ENCODE data around the gene LOXL1. TPM values are rescaled to one million over a fixed set of nuclear protein-coding genes. Genes with fewer than 3 reads are reported as not detected.
A peak's percentile ranks its signal among the peaks of the same experiment; 100 is the strongest.

The LOXL1 gene
- total and polyA plus RNA-seq, 2 of the 13 experiments (the other 11 are each of a cell fraction or from before 2014, with no cell fraction given) = 0.51 to 1.3 TPM

DNA sequence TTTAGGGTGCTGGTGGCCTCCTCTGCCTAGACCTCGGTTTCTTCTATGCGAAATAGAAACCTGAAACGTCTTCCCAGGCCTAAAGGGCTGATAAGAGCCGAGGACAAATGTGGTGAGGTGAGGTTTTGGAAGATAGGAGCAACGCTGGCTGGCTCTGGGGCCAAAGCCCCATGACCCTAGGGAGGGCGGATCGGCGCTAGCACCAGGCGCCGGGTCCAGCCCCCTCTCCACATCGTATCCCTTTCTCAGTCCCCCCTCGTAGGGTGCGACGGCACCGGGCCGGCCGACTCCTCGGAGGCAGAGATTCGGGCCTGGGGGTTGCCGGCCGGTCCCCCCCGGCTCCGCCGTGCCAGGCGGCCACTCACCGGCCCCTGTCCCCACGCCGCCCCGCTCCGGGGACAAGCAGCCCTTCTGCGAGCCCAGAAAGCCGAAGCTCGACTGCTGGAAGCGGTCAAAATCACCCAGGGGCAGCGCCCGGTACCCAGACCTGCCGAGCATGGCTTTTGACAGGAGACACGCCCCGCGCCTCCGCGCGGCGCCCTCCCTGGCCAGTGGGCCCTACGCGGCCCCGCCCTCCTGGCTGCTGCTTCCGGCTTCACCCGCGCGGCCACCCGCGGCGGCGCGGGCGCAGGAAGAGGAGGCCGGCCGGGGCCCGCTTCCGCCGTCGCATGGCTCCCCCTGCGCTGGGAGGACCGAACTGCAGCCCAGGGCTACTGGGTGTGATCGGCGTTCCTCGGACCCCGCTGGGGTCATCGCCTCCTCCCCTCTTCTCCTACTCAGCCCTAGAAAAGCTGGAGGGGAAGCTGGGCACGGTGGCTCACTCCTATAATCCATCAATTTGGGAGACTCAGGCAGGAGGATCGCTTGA lies 65.7 kb downstream of the LOXL1 start, which contains the start of gene STOML1 (continued):
- 0 out of 2 replicates have a peak, but pooled peaks have one; percentile 60 for TF ChIP-seq ZNF543 (CRISPR knock-in tag; IDR thresholded peaks at IDR 0.05)
- TF ChIP-seq ZNF761 (CRISPR knock-in tag; conservative IDR thresholded peaks at IDR 0.05) = no peak
- no peak for TF ChIP-seq AHR (CRISPR knock-in tag; IDR thresholded peaks at IDR 0.05)
- TF ChIP-seq ZSCAN12 (CRISPR knock-in tag; IDR thresholded peaks at IDR 0.05) = no peak
- no peak for TF ChIP-seq MIER2 (CRISPR knock-in tag; IDR thresholded peaks at IDR 0.05)
- no peak for TF ChIP-seq NFKBIZ (CRISPR knock-in tag; IDR thresholded peaks at IDR 0.05)
- TF ChIP-seq, protein P1, sequence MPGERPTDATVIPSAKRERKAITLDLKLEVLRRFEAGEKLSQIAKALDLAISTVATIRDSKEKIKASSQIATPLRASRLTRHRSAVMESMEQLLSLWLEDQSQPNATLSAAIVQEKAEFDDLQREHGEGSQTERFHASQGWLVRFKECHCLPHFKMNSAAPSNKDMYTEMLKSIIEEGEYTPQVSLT (CRISPR knock-in tag; IDR thresholded peaks at IDR 0.05; ENCODE audit: borderline replicate concordance, low read depth) = no peak
- TF ChIP-seq, protein P2, sequence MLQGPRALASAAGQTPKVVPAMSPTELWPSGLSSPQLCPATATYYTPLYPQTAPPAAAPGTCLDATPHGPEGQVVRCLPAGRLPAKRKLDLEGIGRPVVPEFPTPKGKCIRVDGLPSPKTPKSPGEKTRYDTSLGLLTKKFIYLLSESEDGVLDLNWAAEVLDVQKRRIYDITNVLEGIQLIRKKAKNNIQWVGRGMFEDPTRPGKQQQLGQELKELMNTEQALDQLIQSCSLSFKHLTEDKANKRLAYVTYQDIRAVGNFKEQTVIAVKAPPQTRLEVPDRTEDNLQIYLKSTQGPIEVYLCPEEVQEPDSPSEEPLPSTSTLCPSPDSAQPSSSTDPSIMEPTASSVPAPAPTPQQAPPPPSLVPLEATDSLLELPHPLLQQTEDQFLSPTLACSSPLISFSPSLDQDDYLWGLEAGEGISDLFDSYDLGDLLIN (CRISPR knock-in tag; IDR thresholded peaks at IDR 0.05; ENCODE audit: borderline replicate concordance) = no peak
- TF ChIP-seq MEIS1 (CRISPR knock-in tag; IDR thresholded peaks at IDR 0.05; ENCODE audit: borderline replicate concordance) = 0 out of 2 replicates have a peak, but pooled peaks have one; percentile 24
- TF ChIP-seq, protein P3, sequence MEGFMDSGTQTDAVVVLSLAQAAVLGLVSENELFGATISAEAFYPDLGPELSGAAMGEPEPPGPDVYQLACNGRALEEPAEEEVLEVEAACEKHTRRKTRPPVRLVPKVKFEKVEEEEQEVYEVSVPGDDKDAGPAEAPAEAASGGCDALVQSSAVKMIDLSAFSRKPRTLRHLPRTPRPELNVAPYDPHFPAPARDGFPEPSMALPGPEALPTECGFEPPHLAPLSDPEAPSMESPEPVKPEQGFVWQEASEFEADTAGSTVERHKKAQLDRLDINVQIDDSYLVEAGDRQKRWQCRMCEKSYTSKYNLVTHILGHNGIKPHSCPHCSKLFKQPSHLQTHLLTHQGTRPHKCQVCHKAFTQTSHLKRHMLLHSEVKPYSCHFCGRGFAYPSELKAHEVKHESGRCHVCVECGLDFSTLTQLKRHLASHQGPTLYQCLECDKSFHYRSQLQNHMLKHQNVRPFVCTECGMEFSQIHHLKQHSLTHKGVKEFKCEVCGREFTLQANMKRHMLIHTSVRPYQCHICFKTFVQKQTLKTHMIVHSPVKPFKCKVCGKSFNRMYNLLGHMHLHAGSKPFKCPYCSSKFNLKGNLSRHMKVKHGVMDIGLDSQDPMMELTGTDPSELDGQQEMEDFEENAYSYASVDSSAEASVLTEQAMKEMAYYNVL (CRISPR knock-in tag; IDR thresholded peaks at IDR 0.05; ENCODE audit: borderline replicate concordance) = no peak
- TF ChIP-seq KLF6 (CRISPR knock-in tag; IDR thresholded peaks at IDR 0.05) = peak; percentile 65; the same call in 1 of the 2 replicates
- TF ChIP-seq, protein P4, sequence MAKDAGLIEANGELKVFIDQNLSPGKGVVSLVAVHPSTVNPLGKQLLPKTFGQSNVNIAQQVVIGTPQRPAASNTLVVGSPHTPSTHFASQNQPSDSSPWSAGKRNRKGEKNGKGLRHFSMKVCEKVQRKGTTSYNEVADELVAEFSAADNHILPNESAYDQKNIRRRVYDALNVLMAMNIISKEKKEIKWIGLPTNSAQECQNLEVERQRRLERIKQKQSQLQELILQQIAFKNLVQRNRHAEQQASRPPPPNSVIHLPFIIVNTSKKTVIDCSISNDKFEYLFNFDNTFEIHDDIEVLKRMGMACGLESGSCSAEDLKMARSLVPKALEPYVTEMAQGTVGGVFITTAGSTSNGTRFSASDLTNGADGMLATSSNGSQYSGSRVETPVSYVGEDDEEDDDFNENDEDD (CRISPR knock-in tag; IDR thresholded peaks at IDR 0.05; ENCODE audit: borderline replicate concordance) = peak; percentile 88; the same call in 1 of the 2 replicates
- TF ChIP-seq HDAC2 (CRISPR knock-in tag; IDR thresholded peaks at IDR 0.05) = no peak
- TF ChIP-seq, protein P5, sequence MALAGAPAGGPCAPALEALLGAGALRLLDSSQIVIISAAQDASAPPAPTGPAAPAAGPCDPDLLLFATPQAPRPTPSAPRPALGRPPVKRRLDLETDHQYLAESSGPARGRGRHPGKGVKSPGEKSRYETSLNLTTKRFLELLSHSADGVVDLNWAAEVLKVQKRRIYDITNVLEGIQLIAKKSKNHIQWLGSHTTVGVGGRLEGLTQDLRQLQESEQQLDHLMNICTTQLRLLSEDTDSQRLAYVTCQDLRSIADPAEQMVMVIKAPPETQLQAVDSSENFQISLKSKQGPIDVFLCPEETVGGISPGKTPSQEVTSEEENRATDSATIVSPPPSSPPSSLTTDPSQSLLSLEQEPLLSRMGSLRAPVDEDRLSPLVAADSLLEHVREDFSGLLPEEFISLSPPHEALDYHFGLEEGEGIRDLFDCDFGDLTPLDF (CRISPR knock-in tag; IDR thresholded peaks at IDR 0.05) = 0 out of 2 replicates have a peak, but pooled peaks have one; percentile 45
- TF ChIP-seq ZNF10 (CRISPR knock-in tag; IDR thresholded peaks at IDR 0.05; ENCODE audit: borderline replicate concordance, low read depth) = no peak
- TF ChIP-seq ZNF713 (CRISPR knock-in tag; IDR thresholded peaks at IDR 0.05) = no peak
- TF ChIP-seq, protein P6, sequence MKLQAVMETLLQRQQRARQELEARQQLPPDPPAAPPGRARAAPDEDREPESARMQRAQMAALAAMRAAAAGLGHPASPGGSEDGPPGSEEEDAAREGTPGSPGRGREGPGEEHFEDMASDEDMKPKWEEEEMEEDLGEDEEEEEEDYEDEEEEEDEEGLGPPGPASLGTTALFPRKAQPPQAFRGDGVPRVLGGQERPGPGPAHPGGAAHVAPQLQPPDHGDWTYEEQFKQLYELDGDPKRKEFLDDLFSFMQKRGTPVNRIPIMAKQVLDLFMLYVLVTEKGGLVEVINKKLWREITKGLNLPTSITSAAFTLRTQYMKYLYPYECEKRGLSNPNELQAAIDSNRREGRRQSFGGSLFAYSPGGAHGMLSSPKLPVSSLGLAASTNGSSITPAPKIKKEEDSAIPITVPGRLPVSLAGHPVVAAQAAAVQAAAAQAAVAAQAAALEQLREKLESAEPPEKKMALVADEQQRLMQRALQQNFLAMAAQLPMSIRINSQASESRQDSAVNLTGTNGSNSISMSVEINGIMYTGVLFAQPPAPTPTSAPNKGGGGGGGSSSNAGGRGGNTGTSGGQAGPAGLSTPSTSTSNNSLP (IDR thresholded peaks at IDR 0.05; ENCODE audit: low read depth, low read length) = no peak
- TF ChIP-seq BORCS8-MEF2B (CRISPR knock-in tag; IDR thresholded peaks at IDR 0.05) = no peak
- TF ChIP-seq SMC3 (IDR thresholded peaks at IDR 0.05; ENCODE audit: low read length) = no peak
- no peak for TF ChIP-seq NPAS2 (CRISPR knock-in tag; IDR thresholded peaks at IDR 0.05; ENCODE audit: borderline replicate concordance)
- peak; percentile 100 for TF ChIP-seq MXI1 (IDR thresholded peaks at IDR 0.05; ENCODE audit: borderline replicate concordance, low read depth, low read length)
- no peak for TF ChIP-seq RNF2 (conservative IDR thresholded peaks at IDR 0.05; ENCODE audit: low read depth)
